GM20431 (cell line): ENCODE results near the gene SLC9C2.
"Not testable (repeated sequence)": the region's sequence is repeated elsewhere in the genome, so short reads cannot be mapped to it uniquely, and the experiment has no call there.

Experiments used
- in situ Hi-C: fragments of 300-500 bp; cut with MseI, MboI; formaldehyde crosslinking; loops from one replicate; pipeline ENCODE4 v1.15.0; 2020; ENCODE audit warnings: low sequenced_read_pairs; ENCODE audit not compliant: unreplicated experiment

Gene SLC9C2

DNA sequence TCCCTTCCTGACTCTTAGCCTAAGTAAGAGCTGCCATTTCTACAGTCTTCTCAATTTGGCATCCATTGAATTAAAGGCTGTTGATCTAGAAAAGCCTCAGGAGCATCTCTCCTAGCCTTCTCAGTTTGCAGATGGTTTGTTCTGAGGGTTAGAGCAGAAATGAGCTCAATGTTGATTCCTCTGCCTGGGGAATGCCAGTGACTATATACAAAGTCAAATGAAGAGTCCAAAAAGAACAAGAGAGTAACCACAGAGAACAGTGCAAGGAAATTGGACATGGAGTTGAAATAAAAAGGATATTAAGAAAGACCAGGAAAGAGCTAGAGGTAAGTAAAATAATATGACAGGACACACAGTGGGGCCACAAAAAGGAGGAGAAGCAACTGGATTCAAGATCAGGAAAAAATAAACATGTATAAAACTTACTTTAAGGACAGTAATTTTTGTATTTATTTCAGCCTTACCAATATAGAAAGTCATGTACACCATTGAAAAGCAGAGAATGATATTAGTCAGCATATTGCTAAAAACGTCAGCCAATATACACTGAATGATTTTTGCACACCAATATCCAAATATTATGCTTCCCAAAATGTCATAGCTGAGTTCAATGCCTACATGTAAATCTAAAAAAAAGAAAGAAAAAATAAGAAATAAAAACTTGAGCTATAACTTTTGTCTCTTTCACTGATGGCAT lies 21.3 kb downstream of the SLC9C2 start:
- in situ Hi-C loops: no loop called here

DNA sequence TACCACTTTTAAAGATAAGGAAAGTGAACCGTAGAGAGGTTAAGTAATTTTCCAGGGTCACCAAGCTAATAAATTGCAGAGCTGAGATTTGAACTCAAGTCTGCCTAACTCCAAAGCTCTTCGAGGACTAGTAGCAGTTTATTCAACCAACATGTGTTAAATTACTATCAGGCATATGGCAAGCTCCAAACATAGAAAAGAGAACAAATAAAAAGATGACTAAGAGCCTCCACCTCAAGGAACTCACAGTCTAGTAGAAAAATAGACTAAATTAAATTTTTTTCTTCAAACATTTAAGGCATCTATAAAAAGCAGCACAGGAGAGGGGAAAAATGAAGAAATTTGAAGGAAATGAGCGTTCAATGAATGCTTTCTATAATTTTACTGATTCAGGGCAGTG lies 22.2 kb downstream of the SLC9C2 start:
- in situ Hi-C loops: no loop called here

- in situ Hi-C loops: no loop called here
These were observed 22.8 kb downstream of the SLC9C2 start for GRCh38 chr1:173580071-173580470.

GRCh38 chr1:173573596-173573995 lies 29.3 kb downstream of the SLC9C2 start:
- in situ Hi-C loops: no loop called here

DNA sequence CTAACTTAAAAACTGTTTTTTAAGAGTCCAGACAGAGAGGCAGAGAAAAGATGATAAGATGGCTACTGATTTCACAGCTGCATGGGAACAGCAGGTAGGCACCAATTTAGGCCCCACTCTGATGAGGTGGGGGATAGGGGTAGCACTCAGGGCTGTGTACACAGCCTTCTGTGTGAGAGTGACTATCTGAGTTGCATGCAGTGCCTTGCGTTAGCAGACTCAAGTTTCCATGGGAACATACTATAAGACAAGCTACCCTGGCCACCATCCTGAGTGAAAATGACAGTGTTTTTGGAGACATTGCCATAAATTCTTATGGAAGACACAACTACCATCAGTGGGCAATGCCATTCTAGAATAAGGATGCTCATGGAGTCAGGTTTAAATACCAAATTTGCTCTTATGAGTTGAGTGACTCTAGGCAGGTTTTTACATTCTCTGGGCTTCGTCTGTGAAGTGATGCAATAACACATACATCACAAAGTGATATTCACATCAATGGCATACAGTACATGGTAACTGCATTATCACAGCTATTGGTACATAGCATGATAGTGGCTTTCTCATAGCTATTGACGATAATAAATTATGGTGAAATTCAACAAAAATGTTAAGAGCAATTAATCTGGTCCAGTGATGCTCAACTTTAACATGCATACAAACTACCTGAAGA lies 30.5 kb downstream of the SLC9C2 start:
- in situ Hi-C loops: no loop called here

GRCh38 chr1:173570370-173571007 lies 32.4 kb downstream of the SLC9C2 start:
- in situ Hi-C loops: no loop called here

- in situ Hi-C loops: no loop called here
These were observed 34.4 kb downstream of the SLC9C2 start for GRCh38 chr1:173568483-173568882.

DNA sequence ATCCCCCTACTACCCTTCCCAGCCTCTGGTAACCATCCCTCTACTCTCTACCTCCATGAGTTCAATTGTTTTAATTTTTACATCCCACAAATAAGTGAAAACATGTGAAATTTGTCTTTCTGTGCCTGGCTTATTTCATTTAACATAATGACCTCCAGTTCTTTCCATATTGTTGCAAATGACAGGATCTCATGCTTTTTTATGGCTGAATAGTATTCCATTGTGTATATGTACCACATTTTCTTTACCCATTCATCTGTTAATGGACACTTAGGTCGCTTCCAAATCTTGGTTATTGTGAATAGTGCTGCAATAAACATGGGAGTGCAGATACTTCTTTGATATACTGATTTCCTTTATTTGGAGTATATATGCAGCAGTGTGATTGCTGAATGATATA lies 39.0 kb downstream of the SLC9C2 start:
- in situ Hi-C loops: not testable (repeated sequence)

DNA sequence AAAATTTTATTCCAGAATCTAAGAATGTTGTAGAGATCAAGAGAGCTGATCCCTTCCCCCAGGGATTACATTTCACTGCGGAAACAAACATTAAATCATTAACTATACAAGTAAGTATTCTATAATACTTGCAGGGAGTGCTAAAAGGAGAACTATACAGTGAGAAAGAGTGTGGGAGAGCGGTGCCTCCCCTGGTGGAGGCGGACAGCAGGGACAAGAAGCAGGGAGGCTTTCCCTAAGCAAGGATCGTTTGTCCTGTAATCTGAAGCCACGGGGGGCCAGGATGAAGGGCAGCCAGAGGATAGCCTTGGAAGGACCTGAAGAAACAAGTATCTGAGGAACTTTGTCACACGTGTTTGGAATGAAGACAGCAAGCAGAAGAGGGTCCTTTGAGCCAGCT lies 40.1 kb downstream of the SLC9C2 start:
- in situ Hi-C loops: no loop called here

DNA sequence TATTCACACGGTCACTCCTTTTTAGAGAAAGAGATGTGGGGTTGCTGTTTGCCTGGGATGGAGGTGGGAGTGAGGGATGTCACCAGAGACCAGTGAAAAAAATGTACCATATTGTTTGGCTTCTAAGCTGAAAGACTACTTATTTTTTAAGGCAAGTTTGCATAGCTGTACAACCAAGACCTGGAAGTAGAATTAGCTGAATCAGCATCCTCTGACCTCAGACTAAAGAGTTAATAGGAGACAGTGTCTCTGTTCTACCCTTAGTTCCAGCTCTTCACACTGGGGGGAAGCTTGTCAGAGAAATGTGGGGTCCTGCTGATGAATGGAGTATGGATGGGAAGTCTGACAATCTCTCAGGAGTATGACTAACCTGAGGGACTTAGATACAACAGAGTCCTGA lies 41.6 kb downstream of the SLC9C2 start:
- in situ Hi-C loops: no loop called here

GRCh38 chr1:173560285-173560880 lies 42.5 kb downstream of the SLC9C2 start:
- in situ Hi-C loops: no loop called here

- in situ Hi-C loops: no loop called here
These were observed 47.1 kb downstream of the SLC9C2 start for GRCh38 chr1:173555651-173556305.

- in situ Hi-C loops: no loop called here
These were observed 48.2 kb downstream of the SLC9C2 start for GRCh38 chr1:173554541-173555250.

- in situ Hi-C loops: no loop called here
These were observed 48.8 kb downstream of the SLC9C2 start for GRCh38 chr1:173554089-173554488.

DNA sequence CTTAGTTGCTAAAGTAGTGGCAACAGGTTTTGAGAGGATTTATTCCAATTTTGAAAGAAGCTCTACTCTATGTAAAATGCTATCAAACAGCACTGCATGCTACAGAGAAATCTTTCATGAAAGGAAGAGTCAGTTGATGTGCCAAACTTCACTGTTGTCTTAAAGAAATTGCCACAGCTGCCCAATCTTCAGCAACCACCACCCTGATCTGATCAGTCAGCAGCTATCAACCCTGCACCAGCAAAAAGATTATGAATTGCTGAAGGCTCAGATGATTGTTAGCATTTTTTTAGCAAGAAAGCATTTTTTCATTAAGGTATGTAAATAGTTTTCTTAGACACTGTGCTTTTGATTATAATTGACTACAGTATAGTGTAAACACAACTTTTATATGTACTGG lies 49.6 kb downstream of the SLC9C2 start:
- in situ Hi-C loops: no loop called here

- in situ Hi-C loops: no loop called here
These were observed 51.2 kb downstream of the SLC9C2 start for GRCh38 chr1:173551699-173552098.

- in situ Hi-C loops: no loop called here
These were observed 53.1 kb downstream of the SLC9C2 start for GRCh38 chr1:173549813-173550212.

DNA sequence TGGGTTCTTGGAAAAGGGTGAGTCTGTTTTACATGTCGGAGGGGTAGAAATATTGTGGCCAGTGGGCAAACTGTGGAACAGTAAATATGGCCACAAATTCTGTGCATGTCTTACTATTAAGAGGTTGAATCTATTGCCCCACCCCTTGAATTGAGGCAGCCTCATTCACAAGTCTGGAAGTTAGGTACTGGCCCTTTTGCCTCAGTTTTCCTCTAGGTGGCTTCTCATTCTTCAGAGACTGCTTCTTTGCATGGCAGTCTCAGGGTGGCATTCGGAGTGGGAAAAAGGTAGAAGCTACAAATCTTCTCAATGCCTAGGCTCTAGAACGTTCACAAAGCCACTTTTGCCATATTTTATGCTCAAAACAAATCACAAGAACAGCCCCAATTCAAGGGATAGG lies 57.2 kb downstream of the SLC9C2 start:
- in situ Hi-C loops: no loop called here

- in situ Hi-C loops: no loop called here
These were observed 66.6 kb downstream of the SLC9C2 start for GRCh38 chr1:173536223-173536622.

- in situ Hi-C loops: no loop called here
These were observed 70.6 kb downstream of the SLC9C2 start for GRCh38 chr1:173532237-173532636.
